ENCODE measurements around the gene CFAP141. TPM values are rescaled to one million over a fixed set of nuclear protein-coding genes. Genes with fewer than 3 reads are reported as not detected.

The CFAP141 gene
- total RNA-seq, 1 donor from 2014 or later, result not detected

- no peak for TF ChIP-seq CTCF (conservative IDR thresholded peaks at IDR 0.05)
- Mint-ChIP-seq H3K36me3 (peaks cover 27% of the 10 kb centered on the region), H3K27ac (peak overlapping the region; percentile 46), H3K4me1 (ENCODE audit: unreplicated experiment) (peaks cover 7% of the 10 kb centered on the region), H3K27me3 (no peaks in the 10 kb centered on the region), H3K9me3 (no peaks in the 10 kb centered on the region), H3K4me3 (no peak overlapping the region)
- DNase-seq (ENCODE audit: extremely low spot score, unreplicated experiment), result no peak
These were observed 50.9 kb downstream of the CFAP141 start for GRCh38 chr1:154155251-154155650.

- Mint-ChIP-seq H3K27me3 (no peaks in the 10 kb centered on the region), H3K9me3 (no peaks in the 10 kb centered on the region), H3K4me1 (ENCODE audit: unreplicated experiment) (peaks cover 7% of the 10 kb centered on the region), H3K36me3 (peaks cover 22% of the 10 kb centered on the region), H3K27ac (peak within 1 kb of the TSS; percentile 46), H3K4me3 (no peak within 1 kb of the TSS)
- no peak for DNase-seq (ENCODE audit: extremely low spot score, unreplicated experiment)
- no peak for TF ChIP-seq CTCF (conservative IDR thresholded peaks at IDR 0.05)
These were observed 51.5 kb downstream of the CFAP141 start, which contains the start of gene NUP210L for GRCh38 chr1:154154534-154155191. TSS of gene NUP210L (minus strand) at chr1:154155073.

- Mint-ChIP-seq H3K36me3 (peaks cover 18% of the 10 kb centered on the region), H3K4me3 (no peak overlapping the region), H3K27me3 (no peaks in the 10 kb centered on the region), H3K4me1 (ENCODE audit: unreplicated experiment) (peaks cover 7% of the 10 kb centered on the region), H3K9me3 (no peaks in the 10 kb centered on the region), H3K27ac (no peak overlapping the region)
- no peak for DNase-seq (ENCODE audit: extremely low spot score, unreplicated experiment)
- no peak for TF ChIP-seq CTCF (conservative IDR thresholded peaks at IDR 0.05)
These were observed 52.1 kb downstream of the CFAP141 start for GRCh38 chr1:154154053-154154452.

GRCh38 chr1:154151311-154151710, 54.8 kb downstream of the CFAP141 start:
- no peak for TF ChIP-seq CTCF (conservative IDR thresholded peaks at IDR 0.05)
- DNase-seq (ENCODE audit: extremely low spot score, unreplicated experiment), result no peak
- Mint-ChIP-seq H3K27me3 (no peaks in the 10 kb centered on the region), H3K27ac (no peak overlapping the region), H3K4me1 (ENCODE audit: unreplicated experiment) (no peaks in the 10 kb centered on the region), H3K36me3 (peaks cover 7% of the 10 kb centered on the region), H3K4me3 (no peak overlapping the region), H3K9me3 (no peaks in the 10 kb centered on the region)

Small RNAs within 50 kb of the gene (microRNA-seq; reads per million reads assigned to microRNA genes)
- 11.3 reads per million, percentile 34 among the genes with 10 or more reads in this experiment for gene MIR190B

Other genes with a start within 250 kb of the CFAP141 start
- gene CRTC2, start 247.7 kb downstream of the CFAP141 start, total RNA-seq (ENCODE audit: low replicate concordance), result 31.1 and 36.0 TPM in 2 replicates
- gene SLC39A1, start 242.8 kb downstream of the CFAP141 start, total RNA-seq (ENCODE audit: low replicate concordance), result 75.7 and 93.4 TPM in 2 replicates
- 17.2 and 31.8 TPM in 2 replicates for gene CREB3L4, start 238.4 kb downstream of the CFAP141 start, total RNA-seq (ENCODE audit: low replicate concordance)
- 99.2 and 153 TPM in 2 replicates for gene JTB, start 228.7 kb downstream of the CFAP141 start, total RNA-seq (ENCODE audit: low replicate concordance)
- 79.3 and 90.1 TPM in 2 replicates for gene RAB13, start 220.0 kb downstream of the CFAP141 start, total RNA-seq (ENCODE audit: low replicate concordance)
- 2,370 and 2,920 TPM in 2 replicates for gene RPS27, start 215.6 kb downstream of the CFAP141 start, total RNA-seq (ENCODE audit: low replicate concordance)
- 0.07 TPM in 1 of 2 replicates, not detected in the other for gene NUP210L, start 51.3 kb downstream of the CFAP141 start, total RNA-seq (ENCODE audit: low replicate concordance)
- gene TPM3, start 14.2 kb downstream of the CFAP141 start, total RNA-seq (ENCODE audit: low replicate concordance), result 263 and 371 TPM in 2 replicates
- gene UBAP2L, start 14.6 kb upstream of the CFAP141 start, total RNA-seq (ENCODE audit: low replicate concordance), result 188 and 216 TPM in 2 replicates
- 62.2 and 70.0 TPM in 2 replicates for gene HAX1, start 66.3 kb upstream of the CFAP141 start, total RNA-seq (ENCODE audit: low replicate concordance)
- 0.12 and 0.27 TPM in 2 replicates for gene AQP10, start 114.8 kb upstream of the CFAP141 start, total RNA-seq (ENCODE audit: low replicate concordance)
- 11.5 and 39.5 TPM in 2 replicates for gene ATP8B2, start 119.2 kb upstream of the CFAP141 start, total RNA-seq (ENCODE audit: low replicate concordance)
- 7.8 and 12.5 TPM in 2 replicates for gene IL6R, start 199.0 kb upstream of the CFAP141 start, total RNA-seq (ENCODE audit: low replicate concordance)

All from type B pancreatic cell (in vitro differentiated cells).